H1 (cell line): ENCODE data around the gene MLC1. TPM values are rescaled to one million over a fixed set of nuclear protein-coding genes. Genes with fewer than 3 reads are reported as not detected.

Experiments
- CTCF ChIA-PET: fragments of 300-600 bp; sonication (Branson Sonifier 250); formaldehyde crosslinking; loops from one replicate; lab custom pipeline; 2021; ENCODE audit not compliant: partially characterized antibody; lab: Charles Lee
- POLR2A ChIA-PET: fragments of 300-600 bp; sonication (Branson Sonifier 250); formaldehyde crosslinking; loops from one replicate; lab custom pipeline; 2021; ENCODE audit warnings: inconsistent platforms; ENCODE audit not compliant: partially characterized antibody; lab: Charles Lee
- DNase-seq, 2 experiments: peaks; one replicate each; pipeline versions ENCODE4 v3.0.0 to v3.0.0-alpha.2; 2010 to 2022; ENCODE audit warnings: low spot score in 2 of 2, low read depth in 1 of 2, mixed read lengths in 1 of 2
- FAIRE-seq: peaks from 2 replicates; lab custom pipeline; 2011; peaks lifted over from hg19 to GRCh38; lab: Jason Lieb, UNC
- H2AFZ ChIP-seq: 2 replicates; pipeline ENCODE4 v1.8.1; 2012; ENCODE audit warnings: low read length, inconsistent platforms
- H2AK5ac ChIP-seq: 2 replicates; pipeline ENCODE4 v1.6.1; 2013; ENCODE audit warnings: low read depth, low read length
- H2BK120ac ChIP-seq: replicated peaks from 2 replicates; pipeline ENCODE3; 2013; ENCODE audit warnings: low read depth, low read length, inconsistent platforms
- H2BK12ac ChIP-seq: 2 replicates; pipeline ENCODE4 v1.6.1; 2013; ENCODE audit warnings: low read depth, low read length
- H2BK15ac ChIP-seq: 2 replicates; pipeline ENCODE4 v1.6.1; 2013; ENCODE audit warnings: low read length
- H2BK20ac ChIP-seq: 2 replicates; pipeline ENCODE4 v1.6.1; 2013; ENCODE audit warnings: low read length
- H2BK5ac ChIP-seq: 2 replicates; pipeline ENCODE4 v1.6.1; 2013; ENCODE audit warnings: low read depth, low read length
- H3K14ac ChIP-seq: 2 replicates; pipeline ENCODE4 v1.6.1; 2013; ENCODE audit warnings: inconsistent platforms; ENCODE audit not compliant: insufficient read length
- H3K18ac ChIP-seq: 2 replicates; pipeline ENCODE4 v1.6.1; 2013; ENCODE audit warnings: low read length; ENCODE audit errors: extremely low read depth
- H3K23ac ChIP-seq: 2 replicates; pipeline ENCODE4 v1.6.1; 2013; ENCODE audit warnings: inconsistent platforms; ENCODE audit not compliant: insufficient read length
- H3K23me2 ChIP-seq: 2 replicates; pipeline ENCODE4 v1.6.1; 2013; ENCODE audit warnings: low read depth, low read length
- H3K27ac ChIP-seq: 2 replicates; pipeline ENCODE4 v1.6.1; 2011; ENCODE audit warnings: low read depth, low read length, inconsistent platforms
- H3K27me3 ChIP-seq, 4 experiments: replicated peaks in 1 of 4; 1 replicate in 1 of 4; 2 replicates in 3 of 4; pipeline versions ENCODE4 v1.6.1 to v1.8.1; 2011 to 2013; ENCODE audit warnings: low read length in 3 of 4, mild to moderate bottlenecking in 3 of 4, inconsistent platforms in 2 of 4, mixed read lengths in 2 of 4, moderate library complexity in 1 of 4; ENCODE audit not compliant: control insufficient read depth in 3 of 4, insufficient read depth in 3 of 4; ENCODE audit errors: extremely low read depth in 1 of 4
- H3K36me3 ChIP-seq, 4 experiments: 2 replicates each; pipeline versions ENCODE4 v1.6.1 to v1.8.1; 2011 to 2013; ENCODE audit warnings: mild to moderate bottlenecking in 4 of 4, low read length in 3 of 4, moderate library complexity in 2 of 4, control low read depth in 1 of 4, inconsistent platforms in 1 of 4; ENCODE audit not compliant: insufficient read depth in 4 of 4, control insufficient read depth in 2 of 4
- H3K4ac ChIP-seq: replicated peaks from 2 replicates; pipeline ENCODE3; 2013; ENCODE audit warnings: low read length, low read depth, mixed read lengths, inconsistent platforms; ENCODE audit not compliant: insufficient read length
- H3K4me1 ChIP-seq, 4 experiments: replicated peaks in 1 of 4; 1 replicate in 1 of 4; 2 replicates in 3 of 4; pipeline versions ENCODE4 v1.6.1 to v1.8.1; 2011 to 2013; ENCODE audit warnings: low read length in 3 of 4, inconsistent platforms in 2 of 4, mixed read lengths in 1 of 4; ENCODE audit not compliant: insufficient read depth in 4 of 4, control insufficient read depth in 3 of 4
- H3K4me2 ChIP-seq, 2 experiments: 2 replicates each; pipeline versions ENCODE4 v1.6.1 to v1.8.1; 2011 to 2013; ENCODE audit warnings: low read depth in 2 of 2, low read length in 2 of 2, control low read depth in 1 of 2, inconsistent platforms in 1 of 2, mild to moderate bottlenecking in 1 of 2; ENCODE audit not compliant: insufficient read depth in 1 of 2
- H3K4me3 ChIP-seq, 4 experiments: fragments of 200-600, 300-600 bp in 1 of 4; sonication (generic), shearing (Covaris generic), sonication (Bioruptor Twin) in 1 of 4; 2 replicates each; pipeline versions ENCODE4 v1.5.1 to v1.8.1; 2011 to 2016; ENCODE audit warnings: low read length in 4 of 4, low read depth in 3 of 4, control low read depth in 2 of 4, inconsistent platforms in 2 of 4, mild to moderate bottlenecking in 2 of 4, mixed read lengths in 1 of 4, moderate library complexity in 1 of 4; ENCODE audit not compliant: insufficient read depth in 2 of 4; ENCODE audit errors: extremely low read depth in 1 of 4
- H3K56ac ChIP-seq: replicated peaks from 2 replicates; pipeline ENCODE3; 2013; ENCODE audit warnings: low read depth, mild to moderate bottlenecking, mixed read lengths, low read length, inconsistent platforms; ENCODE audit not compliant: insufficient read length
- H3K79me1 ChIP-seq: 2 replicates; pipeline ENCODE4 v1.6.1; 2013; ENCODE audit warnings: low read depth, low read length, control low read depth
- H3K79me2 ChIP-seq, 2 experiments: 2 replicates each; pipeline versions ENCODE4 v1.6.1 to v1.8.1; 2012 to 2013; ENCODE audit warnings: low read length in 2 of 2, mild to moderate bottlenecking in 2 of 2, inconsistent platforms in 1 of 2; ENCODE audit not compliant: insufficient read depth in 2 of 2, control insufficient read depth in 1 of 2
- H3K9ac ChIP-seq, 4 experiments: replicated peaks in 1 of 4; 1 replicate in 1 of 4; 2 replicates in 3 of 4; pipeline versions ENCODE4 v1.6.1 to v1.8.1; 2011 to 2013; ENCODE audit warnings: low read depth in 3 of 4, low read length in 3 of 4, control low read depth in 2 of 4, mild to moderate bottlenecking in 2 of 4, moderate library complexity in 2 of 4, inconsistent platforms in 1 of 4; ENCODE audit errors: extremely low read depth in 1 of 4
- H3K9me3 ChIP-seq, 2 experiments: 2 replicates each; pipeline versions ENCODE4 v1.6.1 to v1.8.1; 2012 to 2013; ENCODE audit warnings: mild to moderate bottlenecking in 2 of 2, moderate library complexity in 2 of 2, control low read depth in 1 of 2, inconsistent platforms in 1 of 2, low read depth in 1 of 2, low read length in 1 of 2, mixed read lengths in 1 of 2; ENCODE audit not compliant: insufficient read depth in 2 of 2
- H4K20me1 ChIP-seq, 2 experiments: replicated peaks in 1 of 2; 2 replicates each; pipeline versions ENCODE3 to v1.8.1; 2011 to 2013; ENCODE audit warnings: inconsistent platforms in 2 of 2, low read length in 2 of 2, mild to moderate bottlenecking in 1 of 2; ENCODE audit not compliant: insufficient read depth in 2 of 2, control insufficient read depth in 1 of 2
- H4K5ac ChIP-seq: 2 replicates; pipeline ENCODE4 v1.6.1; 2013; ENCODE audit warnings: low read length, low read depth, mixed read lengths, inconsistent platforms; ENCODE audit not compliant: insufficient read length
- H4K8ac ChIP-seq: 2 replicates; pipeline ENCODE4 v1.8.0; 2013; ENCODE audit warnings: mild to moderate bottlenecking, moderate library complexity, low read length, inconsistent platforms; ENCODE audit not compliant: insufficient read depth; ENCODE audit errors: extremely low read depth
- H4K91ac ChIP-seq: replicated peaks from 2 replicates; pipeline ENCODE3; 2013; ENCODE audit warnings: low read length, mixed read lengths, inconsistent platforms; ENCODE audit not compliant: insufficient read length
- ASH2L ChIP-seq: fragments of 200-600, 300-600 bp; sonication (generic); IDR thresholded peaks from one replicate; pipeline ENCODE4 v1.7.1; 2017; ENCODE audit warnings: low read length
- BACH1 ChIP-seq: IDR thresholded peaks from 2 replicates; pipeline ENCODE4 v1.6.1; 2012; ENCODE audit warnings: low read length, improper control_type of control experiment
- BRCA1 ChIP-seq: IDR thresholded peaks from 2 replicates; pipeline ENCODE4 v1.6.1; 2012; ENCODE audit warnings: low read depth, low read length, improper control_type of control experiment
- EGR1 ChIP-seq: IDR thresholded peaks from 2 replicates; pipeline ENCODE4 v1.6.1; 2011; ENCODE audit warnings: low read depth, low read length, borderline replicate concordance
- GABPA ChIP-seq: IDR thresholded peaks from 2 replicates; pipeline ENCODE4 v1.6.1; 2011; ENCODE audit warnings: mild to moderate bottlenecking, low read length, moderate library complexity, borderline replicate concordance; ENCODE audit not compliant: insufficient read depth
- HDAC6 ChIP-seq: IDR thresholded peaks from one replicate; pipeline ENCODE4 v1.7.1; 2012; ENCODE audit warnings: low read depth, mild to moderate bottlenecking, inconsistent platforms, low read length, moderate library complexity
- JUN ChIP-seq: IDR thresholded peaks from 2 replicates; pipeline ENCODE4 v1.6.1; 2011; ENCODE audit warnings: low read depth, mild to moderate bottlenecking, improper control_type of control experiment, low read length
- KDM1A ChIP-seq: fragments of 200-600, 300-600 bp; sonication (generic); IDR thresholded peaks from 2 replicates; pipeline ENCODE4 v1.7.1; 2016; ENCODE audit warnings: mild to moderate bottlenecking, low read length, borderline replicate concordance
- KDM5A ChIP-seq: fragments of 200-600 bp; IDR thresholded peaks from 2 replicates; pipeline ENCODE4 v1.7.1; 2012; ENCODE audit warnings: mild to moderate bottlenecking, low read length, inconsistent platforms, mixed read lengths
- NRF1 ChIP-seq: IDR thresholded peaks from 2 replicates; pipeline ENCODE4 v1.6.1; 2011; ENCODE audit warnings: mild to moderate bottlenecking, low read depth, low read length, improper control_type of control experiment
- POLR2A ChIP-seq, 2 experiments: IDR thresholded peaks; 1 replicate in 1 of 2; 2 replicates in 1 of 2; pipeline ENCODE4 v1.6.1; 2011; ENCODE audit warnings: low read depth in 2 of 2, low read length in 2 of 2, mild to moderate bottlenecking in 2 of 2; ENCODE audit errors: control extremely low read depth in 1 of 2
- POLR2AphosphoS5 ChIP-seq: IDR thresholded peaks from 2 replicates; pipeline ENCODE4 v1.6.1; 2011; ENCODE audit warnings: low read depth, low read length
- SIN3A ChIP-seq, 2 experiments: IDR thresholded peaks in 1 of 2; conservative IDR thresholded peaks in 1 of 2; 2 replicates each; pipeline ENCODE4 v1.6.1; 2011 to 2012; ENCODE audit warnings: low read length in 2 of 2, improper control_type of control experiment in 1 of 2, low read depth in 1 of 2, mild to moderate bottlenecking in 1 of 2
- TAF7 ChIP-seq: optimal IDR thresholded peaks from 2 replicates; pipeline ENCODE3; 2011; ENCODE audit warnings: low read depth, mild to moderate bottlenecking, inconsistent platforms, low read length, moderate library complexity, borderline replicate concordance
- WGBS, 2 experiments: shearing (Covaris generic) in 1 of 2; methylation state at CpG; one replicate each; pipeline versions ENCODE4 v1.1.6 to v1.1.7; 2013 to 2015; ENCODE audit warnings: low lambda C conversion rate in 2 of 2, mixed read lengths in 2 of 2, inconsistent platforms in 1 of 2, low coverage in 1 of 2, missing lambda C conversion rate in 1 of 2; ENCODE audit not compliant: insufficient replicate concordance in 2 of 2, insufficient coverage in 1 of 2, insufficient read length in 1 of 2; ENCODE audit errors: extremely low coverage in 1 of 2, missing lambda C conversion rate in 1 of 2; 5-methylcytosine and 5-hydroxymethylcytosine counted together
- polyA plus RNA-seq, 7 experiments: library from polyadenylated mRNA; depleted of rRNA in 3 of 7; stranded (reverse) in 5 of 7; unstranded in 2 of 7; fragments of >200 nt in 5 of 7; fragments of 200-250 nt in 2 of 7; gene quantifications; 1 replicate in 5 of 7; 2 replicates in 1 of 7; 4 replicates in 1 of 7; pipeline versions ENCODE4 v1.2.1 to v1.2.3, GENCODE V29; 2011 to 2013; ENCODE audit warnings: missing spikeins in 2 of 7, mixed read lengths in 2 of 7
- total RNA-seq: library from RNA; stranded (reverse); fragmentation: NEBNext Ultra II Directional; extraction: Animal tissue kit (Norgen Biotek cat#: 25700); gene quantifications from 2 replicates; pipeline ENCODE4 v1.2.1, GENCODE V29; 2021

The MLC1 gene
- total and polyA plus RNA-seq, 2 of the 8 experiments (the other 6 are each of a cell fraction or from before 2014, with no cell fraction given) = 0.20 TPM; not detected in 1

- ChIA-PET POLR2A (no interaction called here), CTCF (interaction anchor here (0.9 kb wide), 1 partner anchor 47 kb away, joined by 3 read pairs; no protein-coding TSS in a partner anchor)
- no peak overlapping the region for H2BK20ac ChIP-seq
- no peak overlapping the region for H2BK120ac ChIP-seq
- H2BK12ac ChIP-seq = no peak overlapping the region
- no peak overlapping the region for H3K4me3 ChIP-seq
- H4K5ac ChIP-seq = no peak overlapping the region
- no peak overlapping the region for H3K23ac ChIP-seq
- H4K91ac ChIP-seq = no peak overlapping the region
- no peak for FAIRE-seq
- no peaks in the 10 kb centered on the region for H3K79me2 ChIP-seq
- no peaks in the 10 kb centered on the region for H4K20me1 ChIP-seq
- peaks cover 0 to 1% (median 0%) of the 10 kb centered on the region in 4 experiments; a peak in 3 of 7 replicates for H3K4me1 ChIP-seq
- H2BK5ac ChIP-seq = no peak overlapping the region
- H2AFZ ChIP-seq = no peak overlapping the region
- no peaks in the 10 kb centered on the region for H3K36me3 ChIP-seq
- no peak overlapping the region for H3K14ac ChIP-seq
- no peak overlapping the region for H3K4me2 ChIP-seq
- no peak overlapping the region for H3K56ac ChIP-seq
- no peak overlapping the region for H2BK15ac ChIP-seq
- H3K79me1 ChIP-seq = no peaks in the 10 kb centered on the region
- H3K9me3 ChIP-seq = no peaks in the 10 kb centered on the region
- no peak for DNase-seq
- H3K23me2 ChIP-seq = no peaks in the 10 kb centered on the region
- no peak overlapping the region for H3K18ac ChIP-seq
- no peak overlapping the region for H2AK5ac ChIP-seq
- H3K27ac ChIP-seq = no peak overlapping the region
- 94% methylated on average over 10 of the region's 13 CpGs; no CpG with 5 or more reads in 1 of the 2 experiments for WGBS, 2 experiments
- H4K8ac ChIP-seq = no peak overlapping the region
- TF ChIP-seq KDM5A (no peak), HDAC6 (no peak), GABPA (no peak), BRCA1 (no peak), NRF1 (no peak), EGR1 (no peak), ASH2L (no peak), POLR2AphosphoS5 (no peak), BACH1 (no peak), JUN (no peak), SIN3A (conservative IDR thresholded peaks at IDR 0.05 in 1 of 2, IDR thresholded peaks at IDR 0.05 in 1 of 2; ENCODE audit: low read depth in 1 of 2, low read length in 2 of 2) (no peak), POLR2A (IDR thresholded peaks at IDR 0.05; ENCODE audit: control extremely low read depth in 1 of 2, low read depth in 2 of 2, low read length in 2 of 2) (no peak), KDM1A (no peak), TAF7 (no peak)
- H3K9ac ChIP-seq = no peak overlapping the region
- H3K27me3 ChIP-seq = no peaks in the 10 kb centered on the region
- H3K4ac ChIP-seq = no peak overlapping the region
Measured at GRCh38 chr22:50078246-50078645, 7.0 kb downstream of the MLC1 start.
